A673 (cell line): Measurements from ENCODE around the gene AOX1.

Source experiments
- EZH2 ChIP-seq: fragments of 200-600 bp; sonication (generic); IDR thresholded peaks from 2 replicates; pipeline ENCODE4 v1.6.1; 2017; ENCODE audit warnings: borderline replicate concordance, low read depth, mild to moderate bottlenecking, mixed read lengths, antibody characterized with exemption, low read length; ENCODE audit not compliant: poor library complexity, severe bottlenecking
- TF ChIP-seq, protein P1 (sequence below): fragments of 300-800, 200-600 bp; sonication (generic); conservative IDR thresholded peaks from 2 replicates; pipeline ENCODE4 v1.5.1; 2017; ENCODE audit warnings: low read depth, mild to moderate bottlenecking, antibody characterized with exemption, low read length, moderate library complexity, mixed read lengths

- no peak for TF ChIP-seq EZH2
- TF ChIP-seq, protein P1, sequence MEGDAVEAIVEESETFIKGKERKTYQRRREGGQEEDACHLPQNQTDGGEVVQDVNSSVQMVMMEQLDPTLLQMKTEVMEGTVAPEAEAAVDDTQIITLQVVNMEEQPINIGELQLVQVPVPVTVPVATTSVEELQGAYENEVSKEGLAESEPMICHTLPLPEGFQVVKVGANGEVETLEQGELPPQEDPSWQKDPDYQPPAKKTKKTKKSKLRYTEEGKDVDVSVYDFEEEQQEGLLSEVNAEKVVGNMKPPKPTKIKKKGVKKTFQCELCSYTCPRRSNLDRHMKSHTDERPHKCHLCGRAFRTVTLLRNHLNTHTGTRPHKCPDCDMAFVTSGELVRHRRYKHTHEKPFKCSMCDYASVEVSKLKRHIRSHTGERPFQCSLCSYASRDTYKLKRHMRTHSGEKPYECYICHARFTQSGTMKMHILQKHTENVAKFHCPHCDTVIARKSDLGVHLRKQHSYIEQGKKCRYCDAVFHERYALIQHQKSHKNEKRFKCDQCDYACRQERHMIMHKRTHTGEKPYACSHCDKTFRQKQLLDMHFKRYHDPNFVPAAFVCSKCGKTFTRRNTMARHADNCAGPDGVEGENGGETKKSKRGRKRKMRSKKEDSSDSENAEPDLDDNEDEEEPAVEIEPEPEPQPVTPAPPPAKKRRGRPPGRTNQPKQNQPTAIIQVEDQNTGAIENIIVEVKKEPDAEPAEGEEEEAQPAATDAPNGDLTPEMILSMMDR: no peak
Observed at GRCh38 chr2:200577027-200577426, 8.8 kb upstream of the AOX1 start.
